Right renal pelvis (tissue), 4 donors: ENCODE data around the gene SLC25A42. TPM values are rescaled to one million over a fixed set of nuclear protein-coding genes. Genes with fewer than 3 reads are reported as not detected.

Experiments
- DNase-seq, 4 donors: peaks; one replicate each; pipeline ENCODE4 v3.0.0-alpha.2; 2013; ENCODE audit warnings: low read depth in 4 of 4, low spot score in 3 of 4, missing footprints in 1 of 4
- polyA plus RNA-seq, 4 donors: library from polyadenylated mRNA; unstranded; fragments of 120-200 nt; gene quantifications; one replicate each; pipeline ENCODE4 v1.2.1, GENCODE V29; 2013; ENCODE audit not compliant: insufficient read length in 4 of 4

SLC25A42 gene
- polyA plus RNA-seq, 4 donors: 17.4 to 21.1 (median 19.8) TPM

DNA sequence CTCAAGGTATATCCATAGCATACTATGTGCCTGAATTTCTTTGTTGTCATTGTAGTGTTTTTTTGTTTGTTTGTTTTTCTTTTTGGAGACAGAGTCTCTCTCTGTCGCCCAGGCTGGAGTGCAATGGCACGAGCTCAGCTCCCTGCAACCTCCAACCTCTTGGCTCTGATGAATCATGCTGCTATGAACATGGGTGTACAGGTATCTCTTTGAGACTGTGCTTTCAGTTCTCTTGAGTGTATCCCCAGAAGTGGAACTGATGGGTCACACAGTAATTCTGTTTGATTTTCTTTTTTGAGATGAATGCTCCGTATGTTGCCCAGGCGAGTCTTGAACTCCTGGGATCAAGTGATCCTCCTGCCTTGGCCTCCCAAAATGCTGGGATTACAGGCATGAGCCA, 13.7 kb upstream of the SLC25A42 start:
- no peak for DNase-seq

DNA sequence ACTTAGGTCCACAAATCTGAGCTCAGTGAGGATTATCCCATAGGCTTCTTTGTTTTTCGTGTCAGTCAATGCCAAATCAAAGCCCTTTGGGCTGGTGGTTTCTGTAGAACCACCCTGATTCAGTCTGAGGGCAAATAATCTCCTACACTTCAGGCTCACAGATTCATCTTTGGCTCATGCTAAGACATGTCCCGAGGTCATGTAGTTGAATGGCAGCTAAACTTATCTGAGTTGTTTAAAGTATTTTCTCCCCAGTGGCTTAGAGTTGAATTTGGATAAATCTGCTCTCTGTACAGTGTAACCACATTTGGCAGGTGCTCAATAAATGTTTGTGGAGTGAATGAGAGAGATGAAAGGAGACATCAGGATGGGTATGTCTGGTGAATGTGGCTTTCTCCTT, 13.1 kb upstream of the SLC25A42 start:
- DNase-seq: no peak

DNA sequence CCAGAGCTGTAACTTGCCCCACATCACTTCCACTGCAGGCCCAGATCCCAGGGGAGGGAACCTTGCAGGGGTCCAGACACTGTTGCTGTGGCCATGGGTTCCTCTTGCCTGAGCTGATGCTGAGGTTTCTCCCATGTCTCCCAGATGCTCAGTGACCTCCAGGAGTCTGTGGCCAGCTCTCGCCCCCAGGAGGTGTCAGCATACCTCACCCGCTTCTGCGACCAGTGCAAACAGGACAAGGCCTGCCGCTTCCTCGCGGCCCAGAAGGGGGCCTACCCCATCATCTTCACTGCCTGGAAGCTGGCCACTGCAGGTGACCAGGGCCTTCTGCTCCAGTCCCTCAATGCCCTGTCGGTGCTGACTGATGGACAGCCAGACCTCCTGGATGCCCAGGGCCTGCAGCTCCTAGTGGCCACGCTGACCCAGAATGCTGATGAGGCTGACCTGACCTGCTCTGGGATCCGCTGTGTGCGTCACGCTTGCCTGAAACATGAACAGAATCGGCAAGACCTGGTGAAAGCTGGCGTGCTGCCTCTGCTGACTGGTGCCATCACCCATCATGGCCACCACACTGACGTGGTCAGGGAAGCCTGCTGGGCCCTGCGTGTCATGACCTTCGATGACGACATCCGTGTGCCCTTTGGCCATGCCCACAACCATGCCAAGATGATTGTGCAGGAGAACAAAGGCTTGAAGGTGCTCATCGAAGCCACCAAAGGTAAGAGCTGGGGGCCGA, 12.1 kb upstream of the SLC25A42 start:
- DNase-seq: no peak

DNA sequence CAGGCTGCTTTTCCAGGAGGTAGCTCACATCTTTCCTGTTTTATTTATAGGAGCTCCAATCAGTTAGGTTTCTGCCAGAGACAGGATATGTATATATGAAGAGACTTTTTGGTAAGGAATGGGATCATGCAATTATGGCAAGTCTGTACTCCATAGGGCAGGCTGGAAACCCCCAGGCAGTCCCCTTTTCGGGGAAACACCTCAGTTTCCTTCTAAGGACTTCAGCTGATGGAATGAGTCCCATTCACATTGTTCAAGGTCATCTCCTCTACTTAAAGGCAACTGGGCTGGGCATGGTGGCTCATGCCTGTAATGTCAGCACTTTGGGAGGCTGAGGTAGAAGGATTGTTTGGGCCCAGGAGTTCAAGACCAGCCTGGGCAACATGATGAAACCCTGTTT, 10.9 kb upstream of the SLC25A42 start:
- DNase-seq: no peak

DNA sequence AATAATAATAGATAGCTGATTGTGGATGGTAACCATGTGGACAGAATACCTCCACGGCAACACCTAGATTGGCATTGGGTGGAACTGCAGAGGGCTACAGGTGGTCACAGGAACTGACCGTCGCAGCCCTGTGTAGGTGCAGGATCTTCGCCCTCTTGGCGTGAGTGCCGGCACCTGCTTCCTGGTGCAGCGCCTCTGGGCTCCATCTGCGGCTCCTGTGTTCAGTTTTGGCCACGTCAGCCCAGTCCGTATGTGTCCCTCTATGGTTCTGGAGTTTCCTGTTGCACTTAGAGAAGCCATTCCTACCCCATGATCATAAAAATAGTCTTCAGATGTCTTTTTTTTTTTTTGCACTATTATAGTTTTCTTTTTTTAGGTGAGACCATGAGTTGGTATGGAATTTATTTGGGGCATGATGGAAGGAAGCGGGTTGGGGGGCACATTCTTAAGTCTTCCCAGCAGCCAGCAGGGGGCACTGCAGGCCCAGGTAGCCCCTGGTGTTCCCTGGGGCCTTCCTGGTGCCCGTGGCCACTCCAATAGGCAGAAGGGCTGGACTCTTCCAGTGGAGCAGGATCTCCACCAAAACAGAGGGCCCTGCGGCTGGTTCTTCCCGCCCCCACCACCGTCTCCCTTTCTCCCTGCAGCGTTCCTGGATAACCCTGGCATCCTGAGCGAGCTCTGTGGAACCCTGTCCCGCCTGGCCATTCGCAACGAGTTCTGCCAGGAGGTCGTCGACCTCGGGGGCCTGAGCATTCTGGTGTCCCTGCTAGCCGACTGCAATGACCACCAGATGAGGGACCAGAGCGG, 10.1 kb upstream of the SLC25A42 start:
- DNase-seq: no peak

DNA sequence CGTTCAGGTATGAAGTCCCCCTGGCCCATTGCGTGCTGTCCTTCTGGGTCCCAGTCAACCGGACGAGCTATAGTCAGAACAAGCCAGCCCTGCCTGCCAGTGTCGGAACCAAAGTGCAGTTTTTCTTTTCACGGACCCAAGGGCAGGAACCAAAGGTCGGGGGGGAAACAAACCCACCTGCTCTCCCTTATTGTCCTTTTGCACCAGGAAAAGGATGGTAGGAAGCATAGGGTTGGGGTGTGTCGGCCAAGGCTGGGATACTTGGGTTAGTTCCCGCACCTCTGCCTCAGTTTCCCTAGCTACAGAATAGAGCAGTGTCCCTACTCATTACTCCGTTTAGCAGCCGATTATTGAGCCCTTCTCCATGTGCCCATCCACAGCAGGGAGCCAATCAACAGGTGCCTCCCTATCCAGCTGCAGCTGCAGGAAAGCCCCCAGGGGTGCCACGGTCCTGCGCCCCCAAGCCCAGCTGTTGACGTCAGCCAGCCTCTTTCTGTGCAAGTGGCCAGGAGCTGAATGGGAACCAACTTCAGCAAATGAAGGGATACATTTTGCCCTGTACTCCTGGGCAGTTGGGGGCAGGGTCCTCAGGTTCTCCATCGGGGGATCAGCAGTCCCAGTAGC, 9.4 kb upstream of the SLC25A42 start:
- no peak for DNase-seq

DNA sequence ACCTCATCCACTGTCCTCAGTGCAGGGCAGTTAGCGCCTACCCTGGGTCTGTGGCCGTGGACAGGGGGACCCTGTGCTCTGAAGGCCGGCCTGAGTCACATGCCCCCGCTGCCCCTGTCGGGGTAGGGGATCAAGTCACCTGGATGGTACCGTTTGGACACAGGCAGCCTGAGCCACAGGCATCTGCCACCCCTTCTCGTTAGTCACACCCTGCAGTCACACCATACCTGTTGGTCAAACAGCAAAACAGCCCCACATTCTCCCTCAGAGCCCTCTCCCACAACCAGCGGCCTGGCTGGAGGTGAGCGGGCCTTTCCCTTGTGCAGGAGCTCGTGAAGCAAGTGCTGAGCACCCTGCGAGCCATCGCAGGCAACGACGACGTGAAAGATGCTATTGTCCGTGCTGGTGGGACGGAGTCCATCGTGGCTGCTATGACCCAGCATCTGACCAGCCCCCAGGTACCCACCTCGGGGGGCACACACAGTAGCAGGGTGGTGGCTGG, 8.8 kb upstream of the SLC25A42 start:
- DNase-seq: no peak

DNA sequence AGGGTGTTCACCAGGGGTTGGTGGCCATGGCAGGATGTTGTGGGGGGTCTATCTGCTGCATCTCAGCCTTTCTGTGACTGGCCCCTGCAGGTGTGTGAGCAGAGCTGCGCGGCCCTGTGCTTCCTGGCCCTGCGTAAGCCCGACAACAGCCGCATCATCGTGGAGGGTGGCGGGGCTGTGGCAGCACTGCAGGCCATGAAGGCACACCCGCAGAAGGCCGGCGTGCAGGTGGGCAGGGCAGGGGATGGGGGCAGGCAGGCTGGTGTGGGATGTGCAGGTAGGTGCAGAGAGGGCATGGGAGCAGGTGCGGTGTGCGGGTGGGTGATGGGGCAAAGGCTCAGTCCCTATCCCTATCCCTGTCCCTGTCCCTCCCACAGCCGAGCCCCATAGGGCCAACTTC, 8.1 kb upstream of the SLC25A42 start:
- no peak for DNase-seq

DNA sequence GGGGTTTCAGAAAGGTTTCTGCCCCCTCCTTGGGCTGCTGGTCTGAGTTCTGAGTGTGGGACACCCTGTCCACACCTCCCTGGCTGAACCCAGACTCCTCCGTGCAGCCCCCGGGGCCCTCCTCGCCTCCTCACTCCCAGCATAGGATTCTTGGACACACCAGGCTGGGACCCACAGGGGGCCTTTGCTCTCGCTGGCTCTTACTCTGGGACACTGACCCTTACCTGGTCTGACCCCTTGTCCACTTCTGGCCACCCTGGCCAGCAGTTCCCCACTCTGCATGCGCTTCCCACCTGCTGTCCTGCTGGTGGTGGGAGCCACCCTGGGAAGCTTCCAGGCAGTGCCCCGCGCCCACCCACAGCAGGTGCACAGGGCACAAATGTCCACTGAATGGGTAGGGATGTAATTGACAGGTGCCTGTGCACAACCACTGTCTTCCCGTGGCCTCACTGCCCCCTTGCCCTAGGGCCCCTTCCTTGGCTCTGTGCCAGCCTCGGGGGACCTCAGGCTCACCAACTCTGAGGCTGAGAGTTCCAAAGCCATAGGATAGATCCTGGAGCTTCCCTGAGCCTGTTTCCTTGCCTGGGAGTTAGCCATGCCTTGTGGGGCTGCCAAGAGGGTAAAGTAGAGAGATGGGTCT, 7.0 kb upstream of the SLC25A42 start:
- no peak for DNase-seq

DNA sequence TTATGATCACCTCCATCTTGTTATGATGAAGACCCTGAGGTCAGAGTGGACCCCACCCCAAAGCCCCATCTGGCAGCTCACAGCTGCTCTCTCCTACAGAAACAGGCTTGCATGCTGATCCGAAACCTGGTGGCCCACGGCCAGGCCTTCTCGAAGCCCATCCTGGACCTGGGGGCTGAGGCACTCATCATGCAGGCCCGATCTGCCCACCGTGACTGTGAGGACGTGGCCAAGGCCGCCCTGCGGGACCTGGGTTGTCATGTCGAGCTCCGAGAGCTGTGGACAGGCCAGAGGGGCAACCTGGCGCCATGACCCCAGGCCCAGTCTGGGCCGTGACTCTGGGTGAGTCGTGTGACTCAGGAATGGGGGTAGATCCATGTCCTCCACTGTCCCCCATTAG, 6.5 kb upstream of the SLC25A42 start:
- no peak for DNase-seq

DNA sequence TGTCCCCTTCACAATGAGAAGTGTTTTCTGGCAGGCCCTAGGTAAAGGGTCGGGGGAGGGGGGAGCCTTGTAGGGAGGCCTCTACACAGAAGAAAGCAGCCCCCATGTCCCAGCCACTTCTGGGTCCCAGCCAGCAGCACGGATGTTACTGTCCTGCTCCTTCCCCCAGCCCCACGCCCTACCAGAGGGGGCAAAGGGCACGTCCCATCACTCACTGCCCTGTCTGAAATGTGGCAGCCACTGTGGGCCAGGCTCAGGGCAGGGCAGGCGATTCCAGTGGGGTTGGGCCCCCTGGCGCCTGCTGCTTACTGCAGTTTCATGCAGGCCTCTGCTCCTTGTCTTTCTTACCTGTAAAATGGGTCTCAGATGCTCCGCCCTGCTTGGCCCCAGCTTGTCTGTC, 6.1 kb upstream of the SLC25A42 start:
- DNase-seq: no peak

DNA sequence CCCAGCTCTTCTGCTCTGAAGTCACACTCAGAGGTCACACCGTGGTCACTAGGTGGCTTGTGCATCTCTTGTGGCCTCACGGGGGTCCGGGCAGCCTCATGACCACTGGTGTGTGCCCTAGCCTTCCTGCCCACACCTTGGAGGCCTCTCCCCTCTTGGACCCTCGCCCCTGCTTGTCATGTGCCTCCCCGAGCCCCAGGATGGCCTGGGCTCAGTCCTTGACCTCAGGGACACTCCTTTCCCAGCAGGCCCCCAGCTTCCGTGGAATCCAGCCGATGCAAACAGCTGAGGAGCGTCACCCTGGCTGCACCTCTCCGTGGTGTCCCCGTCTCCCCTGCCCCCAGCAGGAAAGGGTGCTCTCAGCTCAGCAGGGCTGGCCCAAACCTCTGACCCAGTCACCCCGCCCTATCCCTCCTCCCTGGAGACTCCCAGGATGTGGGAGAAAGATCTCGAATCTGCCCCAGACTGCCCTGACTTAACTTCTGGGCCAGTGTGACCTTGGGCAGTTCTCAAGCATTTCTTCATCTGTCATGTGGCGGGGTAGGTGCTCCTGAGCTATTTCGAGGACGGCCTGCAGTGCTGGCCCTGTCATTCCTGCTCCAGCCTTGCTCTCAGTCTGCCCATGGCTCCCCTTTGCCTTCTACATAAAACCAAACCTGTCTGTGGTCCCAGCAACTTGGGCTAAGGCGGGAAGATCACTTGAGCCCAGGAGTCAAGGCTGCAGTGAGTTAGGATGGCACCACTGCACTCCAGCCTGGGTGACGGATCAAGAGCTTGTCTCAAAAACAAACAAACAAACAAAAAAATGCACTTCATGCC, 4.6 kb upstream of the SLC25A42 start:
- DNase-seq: no peak

DNA sequence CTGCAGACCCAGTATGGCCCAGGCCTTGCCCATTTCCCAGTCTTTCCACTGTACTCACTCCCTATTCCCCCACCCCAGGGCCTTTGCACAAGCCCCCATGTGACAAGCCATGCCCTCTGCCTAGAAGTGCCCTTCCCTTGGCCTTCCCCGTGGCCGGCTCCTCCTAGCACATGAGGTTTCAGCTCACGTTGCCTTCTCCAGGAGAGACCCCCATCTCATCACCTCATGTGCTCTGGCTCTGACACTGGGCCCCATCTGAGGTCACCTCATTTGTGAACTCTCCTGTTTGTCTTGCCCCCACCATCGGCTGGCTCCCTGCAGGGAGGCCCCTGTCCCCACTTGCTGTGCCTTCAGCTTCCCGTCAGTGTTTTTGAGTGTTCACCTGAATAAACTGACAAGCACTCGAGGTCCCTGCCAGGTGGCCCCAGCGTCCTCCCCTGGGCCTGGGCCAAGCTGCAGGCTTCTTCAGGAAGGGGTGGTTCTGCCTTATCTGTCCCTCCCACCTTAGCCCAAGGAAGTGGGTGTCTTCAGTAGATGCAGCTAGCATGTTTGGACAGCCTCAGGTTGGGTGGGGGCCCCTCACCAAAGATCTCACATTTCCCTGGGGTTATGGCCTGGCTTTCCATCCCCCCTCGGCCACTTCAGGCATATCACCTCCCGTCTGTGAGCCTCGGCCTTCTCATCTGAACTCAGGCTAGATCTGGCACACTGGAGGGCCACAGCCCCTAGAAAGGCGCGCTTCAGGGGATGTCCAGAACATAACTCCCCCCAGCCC, 3.8 kb upstream of the SLC25A42 start:
- DNase-seq: no peak

DNA sequence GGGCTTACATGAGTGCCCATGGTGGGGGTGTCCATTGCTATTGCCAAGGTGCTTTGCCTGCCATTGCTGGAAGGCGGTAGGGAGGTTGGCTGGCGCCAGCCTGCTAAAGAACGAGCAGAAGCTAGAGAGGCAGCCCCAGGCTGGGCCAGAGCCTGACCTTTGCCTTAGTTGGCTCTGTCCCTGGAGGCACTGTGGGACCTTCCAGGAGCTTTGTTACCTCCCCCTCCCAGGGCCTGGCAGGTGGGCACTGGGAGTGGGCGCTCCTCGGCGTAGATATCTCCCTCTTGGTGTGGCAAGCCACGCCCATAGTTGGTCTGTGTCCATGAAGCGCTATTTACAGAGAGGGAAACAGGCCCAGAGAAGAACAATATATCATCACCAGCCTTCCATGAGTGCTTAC, 2.3 kb upstream of the SLC25A42 start:
- no peak for DNase-seq

DNA sequence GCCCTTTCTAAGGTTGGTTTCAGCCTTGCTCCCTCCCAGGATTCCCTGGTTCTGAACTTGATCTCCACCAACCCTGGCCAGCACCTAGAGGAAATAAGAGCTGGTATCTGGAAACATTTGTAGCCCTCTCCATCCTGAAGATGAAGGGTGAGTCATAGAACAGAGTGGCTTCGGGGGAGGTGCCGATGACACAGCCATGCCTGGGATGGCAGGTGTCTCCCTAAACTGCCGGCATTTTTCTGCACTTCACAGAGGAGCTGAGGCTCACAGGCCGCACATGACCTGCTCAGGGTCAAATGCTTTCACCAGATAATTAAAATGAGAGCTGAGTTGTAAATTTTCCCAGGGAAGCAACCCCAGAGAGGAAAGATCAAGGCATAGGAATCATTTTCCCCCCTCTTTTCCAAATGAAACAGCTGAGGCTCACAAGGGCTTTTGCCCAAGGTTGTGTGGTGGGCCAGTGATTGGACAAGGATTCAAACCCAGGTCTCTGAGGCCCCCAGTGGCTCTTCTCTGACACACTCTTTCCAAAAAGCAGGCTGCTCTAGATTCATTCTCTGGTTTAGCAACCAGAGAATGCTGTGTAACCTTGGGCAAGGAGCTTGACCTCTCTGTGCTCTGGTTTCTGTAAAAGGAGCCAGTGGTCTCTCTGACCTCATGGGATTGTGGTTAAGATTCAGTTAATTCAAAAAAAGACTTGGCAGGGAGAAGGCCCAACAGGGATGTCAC, 1.2 kb upstream of the SLC25A42 start:
- no peak for DNase-seq

DNA sequence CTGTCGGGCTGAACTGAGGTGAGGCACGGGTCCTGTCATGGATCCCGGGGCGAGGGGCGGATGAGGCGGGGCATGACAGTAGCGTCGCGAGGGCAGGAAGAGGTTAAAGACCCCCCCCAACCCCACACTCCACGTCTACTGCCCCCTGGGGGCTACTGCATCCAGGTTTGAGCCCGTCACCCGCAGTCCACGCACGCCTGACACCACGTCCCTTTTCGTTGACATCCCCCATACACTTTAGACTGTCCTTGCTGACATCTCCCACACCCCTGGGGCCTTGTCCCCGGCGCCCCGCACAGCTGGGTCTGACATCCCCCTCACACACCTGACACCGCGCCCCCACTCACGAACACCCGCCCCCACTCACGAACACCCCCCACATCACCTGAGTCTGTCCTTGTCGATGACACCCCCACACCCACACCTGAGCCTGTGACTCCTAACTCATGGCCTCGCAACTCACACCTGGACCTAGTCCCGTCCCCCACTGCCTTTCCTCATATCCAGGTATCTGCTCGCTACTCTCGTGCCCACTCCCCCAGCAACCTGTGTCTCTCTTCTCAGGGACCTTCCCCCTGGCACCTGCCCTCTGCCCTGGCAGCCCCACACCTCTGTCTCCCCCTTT, 416 bp downstream of the SLC25A42 start:
- DNase-seq: no peak

DNA sequence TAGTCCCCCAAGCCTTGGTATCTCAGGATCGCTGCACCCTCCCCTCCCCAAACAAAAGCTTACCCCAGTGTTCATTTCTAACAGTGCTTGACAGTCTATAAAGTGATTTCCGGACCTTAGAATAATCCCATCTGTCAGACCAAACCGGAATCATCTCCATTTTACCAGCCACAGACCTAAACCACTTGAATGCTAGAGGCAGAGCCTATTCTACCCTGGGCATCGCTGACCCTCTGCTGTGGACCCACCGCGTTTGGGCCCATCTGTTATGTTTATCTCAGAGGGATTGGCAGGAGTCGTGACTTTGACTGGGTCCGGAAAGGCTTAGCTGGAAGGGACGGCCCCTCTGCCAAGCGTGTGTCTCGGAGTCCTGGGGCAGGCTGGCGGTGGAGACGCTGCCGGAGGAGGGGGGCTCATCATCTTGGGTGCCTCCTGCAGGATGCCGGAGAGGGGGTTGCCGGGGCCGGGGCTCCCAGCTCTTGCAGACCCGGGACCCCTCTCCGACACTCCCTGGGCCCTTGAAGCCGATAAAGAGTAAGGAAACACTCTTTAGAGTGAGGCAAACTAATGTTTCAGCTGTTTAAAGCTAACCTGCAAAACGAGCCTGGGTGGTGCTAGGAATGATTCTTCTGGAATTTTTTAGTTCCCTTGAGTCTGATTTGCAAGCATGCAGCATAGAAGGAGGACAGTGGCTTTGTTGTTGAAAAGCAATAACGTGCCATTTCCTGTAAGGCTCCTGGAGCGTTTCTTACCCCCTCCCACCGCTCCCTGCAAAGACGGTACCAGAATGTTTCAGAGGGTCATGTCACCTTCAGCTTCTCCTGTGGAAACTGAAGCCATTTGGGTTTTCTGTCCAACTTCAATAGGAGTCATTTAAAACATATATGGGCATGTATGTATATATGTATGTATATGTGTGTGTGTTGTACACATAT, 1.3 kb downstream of the SLC25A42 start:
- no peak for DNase-seq
